HG03060 (cell line): ENCODE results near the gene UBE2I.
"Not testable (repeated sequence)": the region's sequence is repeated elsewhere in the genome, so short reads cannot be mapped to it uniquely, and the experiment has no call there.

ENCODE experiments used
- ATAC-seq: cut with Tn5 transposase; IDR thresholded peaks from one replicate; pipeline ENCODE4 v1.9.1; 2021; ENCODE audit warnings: low read depth, moderate number of reproducible peaks; ENCODE audit not compliant: unreplicated experiment

UBE2I gene

GRCh38 chr16:1292208-1292607, 17.2 kb upstream of the UBE2I start:
- ATAC-seq, result not testable (repeated sequence)

GRCh38 chr16:1292808-1293207, 16.6 kb upstream of the UBE2I start:
- not testable (repeated sequence) for ATAC-seq

- no peak for ATAC-seq
Measured at GRCh38 chr16:1293921-1294656, 15.3 kb upstream of the UBE2I start.

- ATAC-seq, result no peak
Measured at GRCh38 chr16:1295465-1295864, 14.0 kb upstream of the UBE2I start.

- not testable (repeated sequence) for ATAC-seq
Measured at GRCh38 chr16:1296688-1297017, 12.8 kb upstream of the UBE2I start.

GRCh38 chr16:1297018-1297696, 12.3 kb upstream of the UBE2I start:
- ATAC-seq, result no peak

GRCh38 chr16:1298406-1298805, 11.0 kb upstream of the UBE2I start:
- ATAC-seq, result no peak

GRCh38 chr16:1299012-1299867, 10.2 kb upstream of the UBE2I start:
- ATAC-seq, result no peak

GRCh38 chr16:1299868-1300203, 9.6 kb upstream of the UBE2I start:
- ATAC-seq, result no peak

GRCh38 chr16:1300664-1301476, 8.6 kb upstream of the UBE2I start:
- no peak for ATAC-seq

GRCh38 chr16:1301562-1301961, 7.9 kb upstream of the UBE2I start:
- no peak for ATAC-seq

- ATAC-seq, result no peak
Measured at GRCh38 chr16:1305823-1306222, 3.6 kb upstream of the UBE2I start.

GRCh38 chr16:1306334-1306733, 3.1 kb upstream of the UBE2I start:
- ATAC-seq, result no peak

- no peak for ATAC-seq
Measured at GRCh38 chr16:1308036-1308976, 1.1 kb upstream of the UBE2I start.

- ATAC-seq, result no peak
Measured at GRCh38 chr16:1309888-1310831, 724 bp downstream of the UBE2I start.

GRCh38 chr16:1310832-1311200, 1.4 kb downstream of the UBE2I start:
- no peak for ATAC-seq

- no peak for ATAC-seq
Measured at GRCh38 chr16:1311212-1311737, 1.8 kb downstream of the UBE2I start.

GRCh38 chr16:1311738-1312466, 2.5 kb downstream of the UBE2I start:
- ATAC-seq, result no peak
